NCI-H460 (cell line): Measurements from ENCODE around the gene MYL12B. TPM values are rescaled to one million over a fixed set of nuclear protein-coding genes. Genes with fewer than 3 reads are reported as not detected.
"Not testable (repeated sequence)": the region's sequence is repeated elsewhere in the genome, so short reads cannot be mapped to it uniquely, and the experiment has no call there.

ENCODE experiments used
- DNase-seq: peaks from one replicate; pipeline ENCODE4 v3.0.0-alpha.2; 2016; ENCODE audit warnings: low read depth; ENCODE audit errors: extremely low read depth
- total RNA-seq: library from RNA; depleted of rRNA; stranded (reverse); fragments of >200 nt; shearing (Covaris generic); gene quantifications from 2 replicates; pipeline ENCODE4 v1.2.3, GENCODE V29; 2014; rRNA removed

Gene MYL12B
- total RNA-seq, 1 experiment from 2014 or later: 432 TPM

DNA sequence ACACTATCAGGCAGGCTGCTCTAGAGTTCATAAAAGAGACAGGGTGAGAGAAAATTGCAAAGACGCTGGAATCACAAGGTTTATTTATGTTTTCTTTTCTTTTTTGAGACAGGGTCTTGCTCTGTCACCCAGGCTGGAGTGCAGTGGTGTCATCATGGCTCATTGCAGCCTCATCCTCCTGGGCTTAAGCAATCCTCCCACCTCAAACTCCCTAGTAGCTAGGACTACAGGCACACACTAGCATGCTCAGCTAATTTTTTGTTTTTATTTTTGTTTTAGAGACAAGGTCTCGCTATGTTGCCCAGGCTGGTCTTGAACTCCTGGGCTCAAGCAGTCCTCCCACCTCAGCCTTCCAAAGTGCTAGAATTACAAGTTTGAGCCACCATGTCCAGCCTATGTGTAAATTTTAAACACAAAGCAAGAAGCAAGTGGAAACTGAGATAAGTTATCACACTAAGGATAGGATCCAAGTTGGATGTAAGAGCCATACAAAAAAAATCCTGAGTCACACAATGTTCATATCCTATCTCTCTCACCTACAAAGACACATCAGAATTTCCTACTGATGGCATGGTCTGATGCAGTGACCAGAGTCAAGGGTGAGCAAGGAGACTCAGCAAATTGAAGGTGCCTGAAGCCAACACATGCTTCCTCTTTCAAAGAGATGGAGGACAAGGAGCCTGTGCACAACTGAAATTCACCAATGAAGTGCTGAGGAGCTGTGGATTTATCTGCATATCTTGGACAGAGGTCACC lies 31.4 kb downstream of the MYL12B start:
- DNase-seq: no peak

DNA sequence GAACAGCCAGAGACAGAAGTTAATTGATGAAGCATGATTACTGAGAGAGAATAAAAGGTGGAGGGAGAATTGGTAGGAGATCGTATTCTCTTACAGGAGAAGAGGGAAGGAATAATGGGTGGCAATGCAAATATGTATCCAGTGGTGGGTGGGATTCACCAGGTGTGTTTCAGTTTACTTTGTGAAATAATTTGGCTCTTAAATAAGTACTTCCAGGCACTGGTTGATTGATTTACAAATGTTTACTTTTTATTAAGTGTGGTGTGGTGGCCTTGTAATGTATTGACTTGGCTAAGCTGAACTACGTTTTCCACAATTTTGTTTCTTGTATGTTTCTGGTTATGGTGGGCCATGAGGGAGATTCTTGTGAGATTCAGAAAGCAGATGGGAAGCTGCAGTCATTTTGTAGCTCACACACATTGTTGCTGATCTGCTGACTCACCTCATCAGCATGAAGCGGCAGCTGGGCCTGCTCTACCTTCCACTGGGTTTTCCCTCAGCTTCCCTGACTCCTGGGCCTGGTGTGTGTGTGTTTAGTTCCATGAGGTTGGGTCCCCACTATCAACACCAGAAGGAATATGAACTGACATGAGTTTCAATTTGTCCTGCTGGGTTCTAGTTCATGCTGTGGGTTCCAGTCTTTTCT lies 32.6 kb downstream of the MYL12B start:
- DNase-seq: no peak

DNA sequence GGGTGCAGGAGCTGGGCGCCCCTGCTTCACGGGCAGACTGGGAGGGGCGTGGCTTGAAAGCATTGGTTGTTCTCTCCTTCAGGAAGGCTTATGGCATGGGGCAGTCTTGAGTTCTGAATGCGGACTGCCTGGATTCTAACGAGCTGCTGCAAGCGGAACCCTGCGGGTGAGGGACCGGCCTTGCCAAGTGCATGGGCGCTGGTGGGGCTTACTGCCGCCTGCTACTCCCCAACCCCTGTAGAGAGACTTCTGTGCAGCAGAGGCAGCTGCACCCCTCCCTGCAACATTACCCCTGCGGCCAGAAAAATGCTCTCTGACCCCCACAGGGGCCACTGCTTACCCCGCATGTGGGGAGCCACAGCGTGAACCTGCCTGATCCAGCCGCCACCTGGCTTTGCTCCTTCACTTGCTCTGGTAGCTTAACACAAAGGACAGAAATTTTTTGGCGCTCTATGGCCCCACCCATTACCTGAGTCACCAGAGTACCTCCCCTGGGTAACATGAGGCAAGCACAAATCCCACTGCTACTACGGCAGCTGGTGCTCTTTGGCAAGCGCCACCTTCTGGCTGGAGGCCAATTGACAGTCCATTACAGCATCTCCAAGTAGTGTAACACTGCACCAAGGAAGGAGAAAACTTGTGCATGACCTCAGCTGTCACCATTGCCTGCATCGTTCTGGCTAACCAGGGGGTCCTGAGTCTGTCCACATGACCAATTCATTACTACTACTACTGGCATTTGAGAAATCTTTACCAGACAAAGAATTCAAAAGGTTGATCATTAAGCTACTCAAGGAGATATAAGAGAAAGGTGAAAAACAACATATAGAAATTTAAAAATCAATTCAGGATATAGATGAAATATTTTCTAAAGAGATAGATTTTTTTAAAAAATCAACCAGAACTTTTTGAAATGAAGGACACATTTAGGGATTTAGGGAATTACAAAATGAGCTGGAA lies 35.4 kb downstream of the MYL12B start:
- DNase-seq: peak; percentile 90

DNA sequence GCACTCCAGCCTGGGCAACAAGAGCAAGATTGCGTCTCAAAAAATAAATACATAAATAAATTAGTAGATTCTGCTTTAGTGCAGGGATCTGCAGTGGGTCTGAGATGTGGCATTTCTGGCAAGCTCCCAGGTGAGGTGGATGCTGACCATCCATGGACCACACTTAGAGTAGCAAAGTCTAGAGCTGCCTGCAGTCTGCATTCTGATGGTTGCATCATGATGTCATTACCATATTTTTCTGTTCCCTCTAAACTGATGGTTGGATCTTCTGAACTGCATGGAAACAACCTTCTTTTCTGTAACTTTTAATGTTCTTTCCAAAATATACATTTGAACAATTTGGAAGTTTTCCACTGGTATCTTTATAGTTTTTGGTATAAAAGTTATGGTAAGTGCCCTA lies 42.9 kb downstream of the MYL12B start:
- no peak for DNase-seq

DNA sequence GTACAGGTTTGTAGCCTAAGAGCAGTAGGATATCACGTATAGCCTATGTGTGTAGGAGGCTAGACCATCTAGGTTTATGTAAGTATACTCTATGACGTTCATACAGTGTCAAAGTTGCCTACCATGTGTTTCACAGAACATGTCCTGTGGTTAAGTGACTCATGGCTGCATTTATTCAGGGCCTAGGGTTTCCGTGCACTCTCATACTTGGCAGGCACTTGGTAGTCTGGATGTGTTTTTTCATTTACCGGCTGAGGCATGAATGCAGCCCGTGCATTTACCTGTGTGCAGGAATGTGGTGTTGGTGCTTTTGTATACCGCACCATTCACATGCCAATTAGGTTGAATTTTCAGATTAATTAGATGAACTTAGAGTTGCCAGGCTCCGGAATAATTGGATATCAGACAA lies 43.4 kb downstream of the MYL12B start:
- no peak for DNase-seq

DNA sequence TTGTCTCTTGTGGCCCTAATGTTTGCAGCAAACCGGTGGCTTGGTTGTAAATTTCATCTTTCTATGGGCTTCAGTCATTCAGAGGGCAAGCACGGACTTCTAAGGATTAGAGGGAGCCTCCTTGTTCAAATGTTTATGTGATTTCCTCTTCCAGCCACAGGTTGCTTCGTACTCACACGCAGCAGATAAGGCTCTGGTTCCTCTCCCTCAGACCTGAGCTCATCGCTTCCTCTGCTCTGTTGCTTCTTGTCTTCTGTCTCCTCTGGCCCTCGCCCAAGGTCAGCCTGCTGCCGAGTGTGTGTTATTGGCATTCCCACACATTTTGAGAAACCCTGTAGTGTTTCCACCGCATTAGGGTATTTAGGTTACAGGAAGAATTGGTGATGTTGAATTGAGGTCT lies 44.0 kb downstream of the MYL12B start:
- DNase-seq: no peak

DNA sequence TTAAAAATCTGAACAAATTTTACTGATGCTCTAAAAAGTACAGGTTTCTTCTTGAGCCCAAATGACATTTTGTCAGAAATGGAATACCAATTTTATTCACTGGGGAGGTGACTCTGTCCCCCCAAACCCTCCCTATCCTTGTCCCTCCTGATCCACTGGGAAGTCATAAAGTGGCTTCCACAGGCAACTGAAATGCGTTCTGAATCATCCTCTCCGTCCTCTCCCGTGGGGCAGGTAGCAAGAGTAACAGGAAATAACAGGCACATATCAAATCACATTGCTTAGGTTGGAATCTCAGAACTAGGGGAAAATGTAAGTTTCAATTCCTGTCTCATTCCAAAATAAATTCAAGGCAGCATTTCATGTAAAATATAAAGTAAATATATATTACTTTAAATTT lies 44.5 kb downstream of the MYL12B start:
- DNase-seq: no peak

DNA sequence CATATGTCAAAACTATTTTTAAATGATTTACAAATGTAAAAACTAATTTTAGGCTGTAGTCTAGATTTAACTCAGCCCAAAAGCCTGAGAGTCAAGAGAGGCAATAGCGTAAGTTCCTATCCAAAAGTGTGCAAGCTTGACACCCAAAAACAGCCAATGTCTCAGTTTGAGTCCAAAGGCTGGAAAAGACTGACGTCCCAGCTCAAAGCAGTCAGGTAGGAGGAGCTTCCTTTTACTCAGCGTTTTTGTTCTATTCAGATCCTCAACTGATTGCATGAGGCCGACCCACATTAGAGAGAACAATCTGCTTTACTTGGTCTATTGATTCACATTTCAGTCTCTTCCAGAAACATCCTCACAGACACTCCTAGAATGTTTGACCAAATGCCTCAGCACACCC lies 51.8 kb downstream of the MYL12B start:
- DNase-seq: no peak

DNA sequence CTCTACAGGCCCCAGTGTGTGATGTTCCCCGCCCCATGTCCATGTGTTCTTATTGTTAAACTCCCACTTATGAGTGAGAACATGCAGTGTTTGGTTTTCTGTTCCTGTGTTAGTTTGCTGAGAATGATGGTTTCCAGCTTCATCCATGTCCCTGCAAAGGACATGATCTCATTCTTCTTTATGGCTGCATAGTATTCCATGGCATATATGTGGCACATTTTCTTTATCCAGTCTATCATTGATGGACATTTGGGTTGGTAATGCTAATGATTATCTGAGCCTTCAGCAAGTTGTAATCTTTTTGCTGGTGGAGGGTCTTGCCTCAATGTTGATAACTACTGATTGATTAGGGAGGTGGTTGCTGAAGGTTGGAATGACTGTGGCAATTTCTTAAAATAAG lies 53.4 kb downstream of the MYL12B start:
- DNase-seq: not testable (repeated sequence)

DNA sequence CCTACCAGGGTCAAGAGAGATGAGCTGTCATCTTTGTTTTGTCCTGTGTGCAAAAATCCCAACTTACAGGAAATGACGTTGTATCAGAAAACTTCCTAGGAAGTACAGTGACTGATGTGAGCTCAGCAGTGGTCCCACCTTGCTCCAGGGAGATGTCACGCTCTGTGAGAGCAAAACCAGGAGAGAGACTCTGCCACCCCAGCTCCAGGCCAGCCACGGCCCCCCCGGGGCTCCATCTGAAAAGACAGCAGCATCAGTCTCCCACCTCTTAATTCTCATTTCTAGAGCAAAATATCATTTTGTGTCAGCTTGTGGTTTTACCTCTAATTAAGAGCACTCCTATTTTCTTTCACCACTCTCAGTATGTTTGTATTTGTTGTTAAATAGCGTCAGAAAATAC lies 57.5 kb downstream of the MYL12B start:
- no peak for DNase-seq

DNA sequence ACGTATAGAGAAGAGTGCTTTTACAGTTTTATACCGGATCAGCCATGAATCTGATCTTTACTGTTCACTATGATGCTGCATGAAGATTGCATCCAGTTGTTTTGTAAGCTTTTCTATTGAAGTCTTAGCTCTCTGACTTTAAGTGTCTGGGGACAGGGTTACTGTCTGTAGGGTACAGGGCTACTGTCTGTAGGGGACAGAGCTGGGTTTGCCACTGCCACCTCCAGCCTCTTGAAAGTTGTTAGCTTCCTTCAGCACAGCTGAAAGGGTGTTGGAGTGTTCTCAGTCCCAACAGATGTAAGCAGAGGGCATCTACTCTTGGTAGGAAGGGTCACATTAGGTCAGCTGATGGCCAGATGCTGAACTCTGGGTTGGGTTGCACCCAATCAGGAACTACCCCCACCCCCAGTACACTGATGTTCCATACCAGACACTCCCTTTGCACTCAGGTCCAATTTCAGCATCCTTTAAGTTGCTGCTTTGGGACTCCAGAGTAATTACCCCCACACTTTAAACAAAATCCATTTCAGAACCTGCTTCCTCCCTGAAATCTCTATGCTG lies 58.0 kb downstream of the MYL12B start:
- DNase-seq: no peak

DNA sequence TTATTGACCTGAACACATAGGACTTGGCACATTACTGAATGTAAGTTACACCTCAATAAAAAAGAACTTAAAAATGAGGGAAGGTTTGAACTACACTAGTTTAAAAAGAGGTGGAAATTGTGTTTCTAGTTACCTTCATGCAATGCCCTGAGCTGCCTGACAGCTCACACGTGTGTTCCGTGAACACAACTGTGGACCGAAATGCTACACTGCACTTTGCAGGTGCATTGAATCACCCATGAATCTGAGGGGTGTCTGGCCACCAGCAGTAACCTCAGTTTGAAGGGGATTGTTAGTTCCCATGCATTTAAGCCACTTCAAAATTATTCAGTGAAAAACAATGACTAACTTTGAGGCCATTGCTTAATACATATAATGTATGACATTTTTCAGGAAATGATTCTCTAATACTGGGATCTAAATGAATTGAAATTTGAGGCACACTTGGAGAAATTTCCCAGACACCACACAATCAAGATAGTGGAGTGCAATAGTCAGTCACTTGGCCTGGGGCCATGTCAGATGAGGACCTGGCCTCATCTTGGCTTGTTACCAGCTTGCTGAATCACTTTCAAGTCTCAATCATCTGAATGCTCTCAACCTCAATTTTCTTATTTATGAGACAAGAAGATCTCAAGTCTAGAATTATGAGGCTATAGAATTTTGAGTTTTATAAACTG lies 59.3 kb downstream of the MYL12B start:
- DNase-seq: peak; percentile 30

DNA sequence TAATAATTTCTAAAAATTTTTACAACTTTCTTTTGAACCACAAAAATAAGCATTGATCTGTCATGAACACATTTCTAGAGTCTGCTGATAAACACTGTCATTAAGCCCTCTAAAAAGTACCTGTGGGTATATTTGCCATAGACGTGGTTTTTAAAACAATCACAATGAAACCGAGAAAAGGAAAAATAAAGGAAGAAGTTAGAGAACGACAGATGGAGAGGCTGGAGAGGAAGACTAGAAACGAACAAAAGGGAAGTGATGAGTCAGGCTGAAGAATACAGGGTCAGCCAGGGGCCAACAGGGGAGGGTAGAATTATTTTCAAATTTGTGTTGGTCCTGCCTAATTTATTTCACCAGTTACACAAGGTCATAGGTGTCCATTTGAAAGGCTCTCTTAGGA lies 62.0 kb downstream of the MYL12B start:
- DNase-seq: no peak

Other genes with a start within 250 kb of the MYL12B start
- 9.9 and 10.4 TPM in 2 replicates for gene LPIN2, start 249.0 kb upstream of the MYL12B start, total RNA-seq
- gene MYOM1, start 42.2 kb upstream of the MYL12B start, total RNA-seq: 0.10 and 0.32 TPM in 2 replicates
- gene MYL12A, start 14.3 kb upstream of the MYL12B start, total RNA-seq: 644 and 647 TPM in 2 replicates
- 178 and 188 TPM in 2 replicates for gene TGIF1, start 188.0 kb downstream of the MYL12B start, total RNA-seq